Immature natural killer cell (primary cell): Measurements from ENCODE around the gene FAM53B. TPM values are rescaled to one million over a fixed set of nuclear protein-coding genes. Genes with fewer than 3 reads are reported as not detected.

Source experiments
- DNase-seq, 3 donors: peaks; one replicate each; pipeline ENCODE4 v3.0.0; 2022; ENCODE audit warnings: mixed read lengths in 1 of 3
- H3K27ac Mint-ChIP-seq, 6 donors: one replicate each; pipeline ENCODE4 v1.8.0; 2020; ENCODE audit warnings: mixed read lengths in 6 of 6, mild to moderate bottlenecking in 5 of 6, inconsistent platforms in 4 of 6, moderate library complexity in 3 of 6
- H3K27me3 Mint-ChIP-seq, 3 donors: one replicate each; pipeline ENCODE4 v1.8.0; 2020 to 2021; ENCODE audit warnings: low read depth in 3 of 3, mild to moderate bottlenecking in 3 of 3, mixed read lengths in 3 of 3, moderate library complexity in 3 of 3, inconsistent platforms in 1 of 3
- H3K36me3 Mint-ChIP-seq, 3 donors: one replicate each; pipeline ENCODE4 v1.8.0; 2020; ENCODE audit warnings: mixed read lengths in 3 of 3, inconsistent platforms in 2 of 3, mild to moderate bottlenecking in 2 of 3
- H3K4me1 Mint-ChIP-seq, 2 donors: one replicate each; pipeline ENCODE4 v1.8.0; 2020; ENCODE audit warnings: inconsistent platforms in 2 of 2, mild to moderate bottlenecking in 2 of 2, mixed read lengths in 2 of 2, moderate library complexity in 1 of 2
- H3K4me3 Mint-ChIP-seq, 5 donors: one replicate each; pipeline ENCODE4 v1.8.0; 2020; ENCODE audit warnings: mild to moderate bottlenecking in 5 of 5, mixed read lengths in 5 of 5, inconsistent platforms in 3 of 5, moderate library complexity in 3 of 5
- H3K9me3 Mint-ChIP-seq, 6 donors: one replicate each; pipeline ENCODE4 v1.8.0; 2020; ENCODE audit warnings: mild to moderate bottlenecking in 6 of 6, mixed read lengths in 6 of 6, inconsistent platforms in 4 of 6, moderate library complexity in 3 of 6
- polyA plus RNA-seq, 3 donors: library from polyadenylated mRNA; unstranded; fragments of 300-500 nt; fragmentation: Illumina TruSeq; gene quantifications; one replicate each; pipeline ENCODE4 v1.2.3, GENCODE V29; 2021

Gene FAM53B
- polyA plus RNA-seq, 3 donors from 2014 or later, result 12.1 to 62.1 (median 23.8) TPM

- H3K4me1 Mint-ChIP-seq, result peaks cover 91 to 96% of the 10 kb centered on the region in 2 donors
- peak overlapping the region; percentile 96 to 99 (median 98) for H3K27ac Mint-ChIP-seq
- DNase-seq, result peak; percentile 77 to 82 (median 80)
These were observed 65.5 kb downstream of the FAM53B start for GRCh38 chr10:124678557-124679240.

GRCh38 chr10:124677749-124678556 lies 66.2 kb downstream of the FAM53B start:
- Mint-ChIP-seq H3K36me3 (peaks cover 20 to 37% (median 20%) of the 10 kb centered on the region in 3 donors), H3K4me3 (peak overlapping the region; percentile 81 to 89 (median 84)), H3K27ac (peak overlapping the region; percentile 96 to 99 (median 98)), H3K9me3 (no peaks in the 10 kb centered on the region), H3K27me3 (peaks cover 12 to 27% (median 15%) of the 10 kb centered on the region in 3 donors), H3K4me1 (peaks cover 91 to 96% of the 10 kb centered on the region in 2 donors)
- no peak for DNase-seq

More at GRCh38 chr10:124678557-124679240, 65.5 kb downstream of the FAM53B start:
- Mint-ChIP-seq H3K4me3 (peak overlapping the region; percentile 81 to 89 (median 84)), H3K27me3 (peaks cover 12 to 28% (median 18%) of the 10 kb centered on the region in 3 donors), H3K36me3 (peaks cover 20 to 37% (median 20%) of the 10 kb centered on the region in 3 donors), H3K9me3 (no peaks in the 10 kb centered on the region)

DNA sequence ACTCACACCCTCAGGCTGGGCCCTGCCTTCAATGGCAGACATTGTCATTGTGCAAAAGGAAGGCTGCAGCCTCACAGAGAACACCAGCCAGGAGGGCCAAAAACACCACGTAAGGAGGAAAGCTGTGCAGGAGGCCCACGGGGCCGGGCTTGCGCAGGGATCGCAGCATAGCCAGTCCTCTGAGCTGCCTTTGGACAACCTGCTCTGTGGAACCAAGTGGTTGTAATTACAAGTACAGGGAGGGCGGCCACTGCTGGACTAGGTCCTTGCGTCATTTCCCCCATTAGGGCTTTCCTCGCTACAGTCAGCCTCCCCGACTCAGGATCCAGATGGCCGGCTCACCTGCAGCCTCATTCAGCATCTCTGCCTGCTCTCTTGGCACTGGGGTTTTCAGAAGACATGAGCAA lies 66.9 kb downstream of the FAM53B start:
- peak overlapping the region; percentile 96 to 99 (median 98) for H3K27ac Mint-ChIP-seq
- H3K4me1 Mint-ChIP-seq, result peaks cover 91 to 96% of the 10 kb centered on the region in 2 donors
- peaks cover 12 to 27% (median 15%) of the 10 kb centered on the region in 3 donors for H3K27me3 Mint-ChIP-seq
- H3K36me3 Mint-ChIP-seq, result peaks cover 20 to 37% (median 20%) of the 10 kb centered on the region in 3 donors
- no peaks in the 10 kb centered on the region for H3K9me3 Mint-ChIP-seq
- H3K4me3 Mint-ChIP-seq, result peak overlapping the region; percentile 81 to 89 (median 84)
- no peak for DNase-seq

GRCh38 chr10:124676416-124677062 lies 67.6 kb downstream of the FAM53B start:
- no peaks in the 10 kb centered on the region for H3K9me3 Mint-ChIP-seq
- peak overlapping the region; percentile 19 to 89 (median 63) for H3K4me3 Mint-ChIP-seq
- peak overlapping the region; percentile 96 to 99 (median 98) for H3K27ac Mint-ChIP-seq
- H3K36me3 Mint-ChIP-seq, result peaks cover 20 to 34% (median 20%) of the 10 kb centered on the region in 3 donors
- H3K27me3 Mint-ChIP-seq, result peaks cover 12 to 22% (median 16%) of the 10 kb centered on the region in 3 donors
- no peak for DNase-seq
- H3K4me1 Mint-ChIP-seq, result peaks cover 95 to 100% of the 10 kb centered on the region in 2 donors

DNA sequence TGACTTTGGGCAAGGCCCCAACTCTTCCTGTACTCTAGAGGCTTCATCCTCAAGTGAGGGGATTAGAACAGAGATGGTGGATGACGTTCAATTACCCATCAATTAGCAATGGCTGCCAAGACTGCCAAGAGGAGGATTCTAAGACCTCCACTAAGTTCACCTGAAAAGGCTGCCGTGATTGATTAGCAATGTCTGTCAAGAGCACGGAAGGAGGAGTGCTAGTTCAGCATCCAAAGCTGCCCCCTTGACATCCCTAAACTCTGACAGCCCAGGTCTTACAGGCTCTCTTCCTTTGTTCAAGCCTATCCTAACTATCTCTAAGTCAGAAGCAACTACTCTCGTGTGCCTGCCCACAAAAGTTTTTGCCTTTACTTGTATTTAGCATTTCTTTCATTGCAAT lies 68.4 kb downstream of the FAM53B start:
- Mint-ChIP-seq H3K4me1 (peaks cover 100% of the 10 kb centered on the region in 2 donors), H3K9me3 (no peaks in the 10 kb centered on the region), H3K4me3 (peak overlapping the region; percentile 38 to 81 (median 56)), H3K27ac (peak overlapping the region; percentile 96 to 99 (median 98)), H3K27me3 (peaks cover 12 to 25% (median 23%) of the 10 kb centered on the region in 3 donors), H3K36me3 (peaks cover 18 to 27% (median 18%) of the 10 kb centered on the region in 3 donors)
- DNase-seq, result no peak

- H3K4me3 Mint-ChIP-seq, result peak overlapping the region in 4 of 5 donors; percentile 36 to 81 (median 62)
- peaks cover 14 to 26% (median 23%) of the 10 kb centered on the region in 3 donors for H3K27me3 Mint-ChIP-seq
- H3K4me1 Mint-ChIP-seq, result peaks cover 100% of the 10 kb centered on the region in 2 donors
- peak overlapping the region; percentile 96 to 99 (median 98) for H3K27ac Mint-ChIP-seq
- H3K9me3 Mint-ChIP-seq, result no peaks in the 10 kb centered on the region
- peaks cover 12 to 21% (median 12%) of the 10 kb centered on the region in 3 donors for H3K36me3 Mint-ChIP-seq
- no peak for DNase-seq
These were observed 68.9 kb downstream of the FAM53B start for GRCh38 chr10:124675261-124675660.

GRCh38 chr10:124674768-124675222 lies 69.4 kb downstream of the FAM53B start:
- Mint-ChIP-seq H3K4me3 (peak overlapping the region; percentile 15 to 67 (median 61)), H3K36me3 (peaks cover 8 to 17% (median 9%) of the 10 kb centered on the region in 3 donors), H3K4me1 (peaks cover 100% of the 10 kb centered on the region in 2 donors), H3K9me3 (no peaks in the 10 kb centered on the region), H3K27me3 (peaks cover 14 to 25% (median 23%) of the 10 kb centered on the region in 3 donors), H3K27ac (peak overlapping the region; percentile 80 to 98 (median 95))
- no peak for DNase-seq

DNA sequence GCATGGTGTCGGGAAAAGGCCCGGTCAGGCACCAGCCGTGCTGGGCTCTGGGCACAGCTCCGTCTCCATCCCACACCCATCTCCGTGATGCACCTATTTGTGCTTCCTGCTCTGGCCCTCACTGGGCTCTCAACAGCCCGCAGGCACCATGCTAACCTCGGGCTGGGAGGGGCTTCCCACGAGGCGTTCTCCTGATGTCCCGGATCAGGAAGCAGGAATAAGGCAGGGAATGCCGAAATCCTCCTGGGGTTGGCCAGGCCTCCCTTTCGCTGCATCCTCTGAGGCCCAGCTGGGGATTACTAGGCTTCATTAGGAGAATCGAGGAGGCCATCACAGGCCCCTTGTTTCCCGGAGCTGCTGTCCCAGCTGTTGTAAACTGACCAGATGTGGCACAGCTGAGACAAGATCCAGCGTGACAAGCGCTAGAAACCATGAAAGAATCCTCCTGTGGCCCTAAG lies 72.0 kb downstream of the FAM53B start:
- DNase-seq, result no peak
- H3K36me3 Mint-ChIP-seq, result peaks cover 3 to 12% (median 9%) of the 10 kb centered on the region in 3 donors
- H3K27ac Mint-ChIP-seq, result peak overlapping the region; percentile 86 to 98 (median 92)
- H3K4me3 Mint-ChIP-seq, result peak overlapping the region; percentile 50 to 82 (median 74)
- peaks cover 96% of the 10 kb centered on the region in 2 donors for H3K4me1 Mint-ChIP-seq
- H3K9me3 Mint-ChIP-seq, result no peaks in the 10 kb centered on the region
- H3K27me3 Mint-ChIP-seq, result peaks cover 7 to 23% (median 17%) of the 10 kb centered on the region in 3 donors

DNA sequence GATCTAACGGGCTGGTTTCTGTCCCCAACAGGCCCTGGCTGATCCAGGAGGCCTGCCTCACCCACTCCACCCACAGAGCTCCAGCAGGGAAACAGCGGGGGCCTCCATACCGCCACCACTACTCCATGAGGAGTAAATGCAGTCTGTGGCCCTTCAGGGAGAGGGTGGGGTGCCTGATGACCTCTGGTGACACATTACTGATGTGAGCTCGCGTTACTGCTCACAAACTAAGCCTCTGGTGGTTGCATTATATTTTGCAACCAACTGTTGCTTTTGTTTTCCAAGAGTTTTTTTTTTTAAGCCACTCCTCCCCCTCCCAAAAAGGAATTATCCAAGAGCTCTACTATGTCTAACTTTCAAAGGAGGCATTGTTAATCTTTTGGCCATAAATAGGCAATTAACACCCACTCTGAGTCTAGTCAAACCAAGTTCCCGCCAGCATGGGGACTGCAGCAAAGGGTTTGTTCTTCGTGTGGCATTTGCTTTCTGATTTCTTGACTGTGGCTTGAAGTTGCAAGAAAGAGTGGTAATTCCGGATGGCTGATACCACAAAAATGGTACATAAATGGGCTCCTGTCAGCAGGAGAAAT lies 72.6 kb downstream of the FAM53B start:
- Mint-ChIP-seq H3K9me3 (no peaks in the 10 kb centered on the region), H3K27me3 (peaks cover 2 to 21% (median 15%) of the 10 kb centered on the region in 3 donors), H3K4me3 (peak overlapping the region; percentile 50 to 82 (median 74)), H3K36me3 (peaks cover 3 to 9% (median 9%) of the 10 kb centered on the region in 3 donors), H3K27ac (peak overlapping the region; percentile 86 to 98 (median 92)), H3K4me1 (peaks cover 91 to 96% of the 10 kb centered on the region in 2 donors)
- peak in 2 of 3 donors; percentile 41 to 46 for DNase-seq

GRCh38 chr10:124670849-124671248 lies 73.3 kb downstream of the FAM53B start:
- peak overlapping the region; percentile 56 to 82 (median 74) for H3K4me3 Mint-ChIP-seq

DNA sequence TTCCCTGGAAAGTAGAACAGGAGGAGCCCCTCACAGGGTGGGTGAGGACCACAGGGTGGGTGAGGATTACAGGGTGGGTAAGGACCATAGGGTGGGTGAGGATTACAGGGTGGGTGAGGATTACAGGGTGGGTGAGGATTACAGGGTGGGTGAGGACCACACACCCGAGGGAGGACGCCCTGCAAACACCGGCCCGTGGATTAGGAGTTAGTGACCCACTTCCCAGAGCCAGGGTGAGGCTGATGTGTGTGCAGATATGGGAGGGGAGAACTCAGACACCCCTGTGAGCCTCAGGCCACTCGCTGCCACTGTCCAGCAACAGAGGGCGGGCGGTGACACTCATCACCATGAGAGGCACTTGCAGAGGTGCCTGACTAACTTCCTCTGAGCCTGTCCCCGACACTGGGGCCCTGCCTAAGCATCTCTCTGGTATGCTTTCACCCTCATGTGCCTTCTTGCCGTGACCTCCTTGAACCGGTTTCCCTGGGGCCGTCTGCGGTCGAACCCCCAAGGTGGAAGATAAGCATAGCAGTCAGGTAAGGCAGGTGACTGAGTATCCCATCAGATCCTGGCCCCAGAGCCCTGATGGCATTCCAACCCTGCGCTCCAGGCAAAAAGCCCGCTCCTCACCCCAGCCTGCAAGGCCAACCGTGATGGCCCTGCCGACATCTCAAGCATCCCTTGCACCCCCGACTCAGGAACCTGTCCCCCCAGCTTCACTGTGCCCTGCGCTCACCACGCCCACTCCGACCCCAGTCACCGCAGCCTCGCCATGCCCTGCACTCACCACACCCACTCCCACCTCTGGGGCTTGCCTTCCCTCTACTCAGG lies 74.1 kb downstream of the FAM53B start:
- peak overlapping the region; percentile 86 to 98 (median 92) for H3K27ac Mint-ChIP-seq
- H3K9me3 Mint-ChIP-seq, result no peaks in the 10 kb centered on the region
- H3K4me3 Mint-ChIP-seq, result peak overlapping the region; percentile 56 to 82 (median 74)
- peaks cover 81 to 94% of the 10 kb centered on the region in 2 donors for H3K4me1 Mint-ChIP-seq
- no peak for DNase-seq
- H3K36me3 Mint-ChIP-seq, result peaks cover 3 to 13% (median 6%) of the 10 kb centered on the region in 3 donors
- H3K27me3 Mint-ChIP-seq, result peaks cover 7 to 17% (median 15%) of the 10 kb centered on the region in 3 donors

More at GRCh38 chr10:124670849-124671248, 73.3 kb downstream of the FAM53B start:
- peaks cover 2 to 21% (median 15%) of the 10 kb centered on the region in 3 donors for H3K27me3 Mint-ChIP-seq
- DNase-seq, result no peak
- peaks cover 84 to 94% of the 10 kb centered on the region in 2 donors for H3K4me1 Mint-ChIP-seq
- H3K9me3 Mint-ChIP-seq, result no peaks in the 10 kb centered on the region
- peak overlapping the region; percentile 86 to 98 (median 92) for H3K27ac Mint-ChIP-seq
- H3K36me3 Mint-ChIP-seq, result peaks cover 3 to 9% (median 7%) of the 10 kb centered on the region in 3 donors
